ENCODE measurements around the gene SLC25A39. TPM values are rescaled to one million over a fixed set of nuclear protein-coding genes. Genes with fewer than 3 reads are reported as not detected.

Gene SLC25A39
- total and polyA plus RNA-seq, 2 of the 13 experiments (the other 11 are each of a cell fraction or from before 2014, with no cell fraction given), result 144 to 151 TPM

DNA sequence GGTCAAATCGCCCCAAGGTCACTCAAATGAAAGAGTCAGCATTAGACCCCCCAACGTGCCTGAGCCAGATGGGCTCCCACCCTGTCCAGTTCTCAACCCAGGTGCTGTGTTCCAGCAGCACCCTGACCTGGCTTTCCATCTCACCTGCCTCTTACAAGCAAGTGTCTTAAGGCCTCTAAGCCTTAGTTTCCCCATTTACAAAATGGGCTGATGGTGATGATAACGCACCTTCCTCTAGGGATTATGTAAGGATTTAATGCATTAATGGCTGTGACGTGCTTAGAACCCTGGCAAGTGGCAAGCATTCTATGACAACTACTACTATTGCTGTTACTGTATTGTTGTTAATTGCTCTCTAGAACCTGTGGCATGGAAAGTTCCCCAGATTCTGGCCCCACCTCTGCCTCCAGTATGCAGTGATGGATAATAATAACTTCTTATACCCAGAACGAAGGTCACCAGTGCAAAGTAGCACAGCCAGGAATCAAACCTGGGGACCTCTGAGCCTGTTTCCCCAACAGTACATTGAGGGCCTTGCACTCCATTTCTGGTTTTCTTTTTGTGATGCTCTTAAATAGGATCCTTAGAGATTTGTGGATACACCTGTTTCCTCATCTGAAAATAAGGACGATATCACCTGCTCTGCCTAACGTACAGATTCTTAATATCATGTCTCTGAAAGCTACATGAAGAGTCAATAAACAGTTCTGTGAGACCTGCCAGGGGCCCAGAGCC, 3.3 kb upstream of the SLC25A39 start (continued):
- TF ChIP-seq MED8 (CRISPR knock-in tag; IDR thresholded peaks at IDR 0.05; ENCODE audit: insufficient replicate concordance), result no peak
- TF ChIP-seq ZNF577 (CRISPR knock-in tag; IDR thresholded peaks at IDR 0.05; ENCODE audit: borderline replicate concordance, low read depth), result no peak
- 0 out of 2 replicates have a peak, but pooled peaks have one; percentile 2 for TF ChIP-seq GABPA (IDR thresholded peaks at IDR 0.05; ENCODE audit: low read depth, low read length)
- no peak for TF ChIP-seq GABPA (CRISPR knock-in tag; IDR thresholded peaks at IDR 0.05; ENCODE audit: low read depth)
- TF ChIP-seq, protein P1, sequence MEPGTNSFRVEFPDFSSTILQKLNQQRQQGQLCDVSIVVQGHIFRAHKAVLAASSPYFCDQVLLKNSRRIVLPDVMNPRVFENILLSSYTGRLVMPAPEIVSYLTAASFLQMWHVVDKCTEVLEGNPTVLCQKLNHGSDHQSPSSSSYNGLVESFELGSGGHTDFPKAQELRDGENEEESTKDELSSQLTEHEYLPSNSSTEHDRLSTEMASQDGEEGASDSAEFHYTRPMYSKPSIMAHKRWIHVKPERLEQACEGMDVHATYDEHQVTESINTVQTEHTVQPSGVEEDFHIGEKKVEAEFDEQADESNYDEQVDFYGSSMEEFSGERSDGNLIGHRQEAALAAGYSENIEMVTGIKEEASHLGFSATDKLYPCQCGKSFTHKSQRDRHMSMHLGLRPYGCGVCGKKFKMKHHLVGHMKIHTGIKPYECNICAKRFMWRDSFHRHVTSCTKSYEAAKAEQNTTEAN (CRISPR knock-in tag; conservative IDR thresholded peaks at IDR 0.05), result no peak
- TF ChIP-seq ARNT (IDR thresholded peaks at IDR 0.05), result no peak
- TF ChIP-seq, protein P2, sequence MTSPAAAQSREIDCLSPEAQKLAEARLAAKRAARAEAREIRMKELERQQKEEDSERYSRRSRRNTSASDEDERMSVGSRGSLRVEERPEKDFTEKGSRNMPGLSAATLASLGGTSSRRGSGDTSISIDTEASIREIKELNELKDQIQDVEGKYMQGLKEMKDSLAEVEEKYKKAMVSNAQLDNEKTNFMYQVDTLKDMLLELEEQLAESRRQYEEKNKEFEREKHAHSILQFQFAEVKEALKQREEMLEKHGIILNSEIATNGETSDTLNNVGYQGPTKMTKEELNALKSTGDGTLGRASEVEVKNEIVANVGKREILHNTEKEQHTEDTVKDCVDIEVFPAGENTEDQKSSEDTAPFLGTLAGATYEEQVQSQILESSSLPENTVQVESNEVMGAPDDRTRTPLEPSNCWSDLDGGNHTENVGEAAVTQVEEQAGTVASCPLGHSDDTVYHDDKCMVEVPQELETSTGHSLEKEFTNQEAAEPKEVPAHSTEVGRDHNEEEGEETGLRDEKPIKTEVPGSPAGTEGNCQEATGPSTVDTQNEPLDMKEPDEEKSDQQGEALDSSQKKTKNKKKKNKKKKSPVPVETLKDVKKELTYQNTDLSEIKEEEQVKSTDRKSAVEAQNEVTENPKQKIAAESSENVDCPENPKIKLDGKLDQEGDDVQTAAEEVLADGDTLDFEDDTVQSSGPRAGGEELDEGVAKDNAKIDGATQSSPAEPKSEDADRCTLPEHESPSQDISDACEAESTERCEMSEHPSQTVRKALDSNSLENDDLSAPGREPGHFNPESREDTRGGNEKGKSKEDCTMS (CRISPR knock-in tag; conservative IDR thresholded peaks at IDR 0.05), result no peak
- TF ChIP-seq KMT2B (CRISPR knock-in tag; IDR thresholded peaks at IDR 0.05), result no peak
- TF ChIP-seq SOX6 (IDR thresholded peaks at IDR 0.05), result no peak
- no peak; the same call in 1 of the 2 replicates for TF ChIP-seq SOX6 (CRISPR knock-in tag; IDR thresholded peaks at IDR 0.05)
- TF ChIP-seq, protein P3, sequence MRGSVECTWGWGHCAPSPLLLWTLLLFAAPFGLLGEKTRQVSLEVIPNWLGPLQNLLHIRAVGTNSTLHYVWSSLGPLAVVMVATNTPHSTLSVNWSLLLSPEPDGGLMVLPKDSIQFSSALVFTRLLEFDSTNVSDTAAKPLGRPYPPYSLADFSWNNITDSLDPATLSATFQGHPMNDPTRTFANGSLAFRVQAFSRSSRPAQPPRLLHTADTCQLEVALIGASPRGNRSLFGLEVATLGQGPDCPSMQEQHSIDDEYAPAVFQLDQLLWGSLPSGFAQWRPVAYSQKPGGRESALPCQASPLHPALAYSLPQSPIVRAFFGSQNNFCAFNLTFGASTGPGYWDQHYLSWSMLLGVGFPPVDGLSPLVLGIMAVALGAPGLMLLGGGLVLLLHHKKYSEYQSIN (CRISPR knock-in tag; IDR thresholded peaks at IDR 0.05; ENCODE audit: borderline replicate concordance), result no peak
- TF ChIP-seq SP4 (CRISPR knock-in tag; IDR thresholded peaks at IDR 0.05), result no peak
- no peak for TF ChIP-seq RBFOX2 (IDR thresholded peaks at IDR 0.05; ENCODE audit: low read depth, low read length)
- no peak for TF ChIP-seq MXI1 (IDR thresholded peaks at IDR 0.05; ENCODE audit: borderline replicate concordance, low read depth, low read length)
